GM13976 (cell line): ENCODE data around the gene CCDC9.

Source experiments
- DNase-seq: peaks from one replicate; pipeline ENCODE4 v3.0.0; 2012; ENCODE audit warnings: low spot score
- CTCF ChIP-seq: IDR thresholded peaks from 2 replicates; pipeline ENCODE4 v1.5.1; 2012; ENCODE audit warnings: borderline replicate concordance, mild to moderate bottlenecking; ENCODE audit not compliant: insufficient read depth; ENCODE audit errors: extremely low read depth, missing control alignments, control extremely low read depth
- in situ Hi-C: fragments of 300-500 bp; cut with MboI; formaldehyde crosslinking; loops from one replicate; pipeline ENCODE4 v1.12.0; 2022; ENCODE audit warnings: low sequenced_read_pairs, mixed read lengths, inconsistent platforms; ENCODE audit not compliant: unreplicated experiment

Gene CCDC9

GRCh38 chr19:47266401-47266941 is 10.1 kb downstream of the CCDC9 start:
- in situ Hi-C loops = no loop called here
- TF ChIP-seq CTCF = no peak
- no peak for DNase-seq

GRCh38 chr19:47267350-47267759 is 11.0 kb downstream of the CCDC9 start:
- in situ Hi-C loops = no loop called here
- no peak for TF ChIP-seq CTCF
- DNase-seq = no peak

- no peak for DNase-seq
- in situ Hi-C loops = no loop called here
- TF ChIP-seq CTCF = no peak
These were observed 11.7 kb downstream of the CCDC9 start for GRCh38 chr19:47268028-47268427.

- in situ Hi-C loops = no loop called here
- DNase-seq = no peak
- TF ChIP-seq CTCF = no peak
These were observed 13.3 kb downstream of the CCDC9 start for GRCh38 chr19:47269596-47269995.

- DNase-seq = no peak
- no peak for TF ChIP-seq CTCF
- in situ Hi-C loops = no loop called here
These were observed 14.1 kb downstream of the CCDC9 start for GRCh38 chr19:47270408-47270807.

- in situ Hi-C loops = no loop called here
- TF ChIP-seq CTCF = no peak
- DNase-seq = no peak
These were observed 15.6 kb downstream of the CCDC9 start for GRCh38 chr19:47271949-47272348.
